GM19238 (cell line): ENCODE results near the gene SLC2A4.

Source experiments
- DNase-seq: peaks from one replicate; pipeline ENCODE4 v3.0.0; 2011; ENCODE audit warnings: low spot score; ENCODE audit not compliant: insufficient read length

The SLC2A4 gene

DNA sequence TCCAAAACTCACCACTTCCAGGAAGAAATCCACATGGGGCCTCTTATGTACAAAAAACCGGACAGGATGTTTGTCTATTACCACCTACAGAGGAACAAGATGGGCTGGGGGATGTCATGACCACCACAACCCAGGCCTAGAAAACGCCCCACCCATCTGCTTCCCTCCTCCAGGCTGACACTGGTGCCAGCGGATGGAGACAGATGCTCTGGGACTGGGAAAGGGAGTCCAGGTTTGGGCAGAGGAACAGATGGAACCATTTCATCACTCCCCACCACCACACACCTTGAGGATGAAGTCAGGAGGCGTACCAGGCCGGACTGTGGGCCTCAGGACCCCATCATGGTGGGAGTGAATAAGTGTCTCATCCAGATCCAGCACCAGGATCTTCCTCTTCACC is 34.7 kb upstream of the SLC2A4 start:
- DNase-seq = no peak

- DNase-seq = no peak
Observed at GRCh38 chr17:7248796-7249195, 32.7 kb upstream of the SLC2A4 start.

DNA sequence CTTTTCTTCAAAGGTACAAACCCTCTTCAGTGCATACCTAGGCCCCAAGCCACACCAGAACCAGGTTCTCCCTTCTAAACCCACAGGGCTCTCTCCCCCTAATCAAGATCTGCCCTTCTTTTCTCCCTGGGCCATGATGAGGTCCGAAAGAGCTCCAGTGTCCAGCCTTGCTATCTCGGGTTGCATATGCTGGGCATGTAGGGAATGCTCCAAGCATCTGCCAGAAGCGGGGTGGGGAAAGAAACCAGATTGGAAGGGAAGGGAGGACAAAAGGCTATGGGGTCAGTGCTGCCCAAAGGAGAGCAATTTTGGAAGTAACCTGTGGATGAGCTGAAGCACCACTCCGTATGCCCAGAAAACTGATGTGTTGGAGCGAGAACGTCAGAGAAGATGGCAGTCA is 32.3 kb upstream of the SLC2A4 start:
- DNase-seq = no peak

DNA sequence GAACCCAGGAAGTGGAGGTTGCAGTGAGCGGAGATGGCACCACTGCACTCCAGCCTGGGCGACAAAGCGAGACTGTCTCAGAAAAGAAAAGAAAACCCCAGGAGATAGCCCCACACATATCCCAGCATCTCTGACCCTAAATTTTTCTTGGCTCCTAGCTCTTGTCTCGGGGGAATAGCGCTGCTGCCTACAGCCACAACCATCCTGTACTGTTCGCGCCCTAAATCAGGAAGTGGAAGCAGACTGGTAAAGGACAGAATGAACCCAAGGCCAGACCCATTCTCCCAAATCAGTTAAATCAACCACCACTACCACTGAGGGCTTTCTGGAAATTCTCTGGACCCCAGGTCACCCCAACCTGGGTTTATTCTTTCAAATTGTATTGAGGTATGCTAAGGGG is 31.7 kb upstream of the SLC2A4 start:
- no peak for DNase-seq

GRCh38 chr17:7250695-7251627 is 30.6 kb upstream of the SLC2A4 start:
- DNase-seq = no peak

DNA sequence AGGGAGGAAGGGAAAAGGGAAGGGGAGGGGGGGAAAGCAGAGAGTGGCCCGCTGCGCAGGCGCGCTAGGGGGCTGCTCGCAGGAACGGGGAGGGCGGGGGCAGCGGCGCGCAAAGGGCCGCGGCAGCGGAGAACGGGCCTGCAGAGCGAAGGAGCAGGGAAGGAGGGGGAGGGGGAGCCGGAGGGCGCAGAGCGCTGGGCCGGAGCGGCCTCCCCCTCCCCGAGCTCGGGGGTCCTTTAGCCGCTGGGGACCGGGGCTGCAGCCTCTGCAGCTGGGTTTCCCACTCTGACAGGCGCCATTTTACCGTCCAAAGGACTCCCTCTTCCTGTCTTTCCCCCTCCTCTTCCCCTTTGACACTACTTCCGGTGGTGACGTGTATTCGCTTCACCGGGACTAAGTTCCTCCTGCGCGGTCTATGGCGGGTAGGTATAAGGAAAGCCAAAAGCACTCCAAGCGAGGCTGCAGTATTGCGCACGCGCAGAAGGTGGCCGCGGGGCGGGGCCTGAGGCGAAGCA is 29.8 kb upstream of the SLC2A4 start, which contains the start of gene CTDNEP1:
Gene CTDNEP1 (minus strand): TSS at position 74 of the 515 bp plus-strand sequence. CDS start 438 bp downstream, outside the sequence.
- peak; percentile 96 for DNase-seq

GRCh38 chr17:7252176-7253043 is 29.1 kb upstream of the SLC2A4 start, which contains the start of gene ELP5:
Gene ELP5 (plus strand): TSS chr17:7252215. CDS start chr17:7252551, 336 bp downstream.
- peak; percentile 91 for DNase-seq

GRCh38 chr17:7253082-7253481 is 28.4 kb upstream of the SLC2A4 start:
- DNase-seq = no peak

DNA sequence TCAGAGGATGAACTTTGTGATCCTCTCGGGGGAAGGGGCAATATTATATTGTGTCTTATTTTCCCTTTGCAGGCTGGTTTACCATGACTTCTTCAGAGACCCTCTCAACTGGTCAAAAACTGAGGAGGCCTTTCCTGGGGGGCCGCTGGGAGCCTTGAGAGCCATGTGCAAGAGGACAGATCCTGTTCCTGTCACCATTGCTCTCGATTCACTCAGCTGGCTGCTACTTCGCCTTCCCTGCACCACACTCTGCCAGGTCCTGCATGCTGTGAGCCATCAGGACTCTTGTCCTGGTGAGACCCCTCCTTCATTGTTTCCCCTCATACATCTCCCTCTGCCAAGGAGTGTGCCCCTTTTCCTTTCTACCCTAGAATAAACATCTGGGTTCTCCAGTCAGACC is 27.0 kb upstream of the SLC2A4 start:
- DNase-seq = no peak

- no peak for DNase-seq
Observed at GRCh38 chr17:7256766-7257456, 24.6 kb upstream of the SLC2A4 start.

- DNase-seq = no peak
Observed at GRCh38 chr17:7258731-7259554, 22.6 kb upstream of the SLC2A4 start.

DNA sequence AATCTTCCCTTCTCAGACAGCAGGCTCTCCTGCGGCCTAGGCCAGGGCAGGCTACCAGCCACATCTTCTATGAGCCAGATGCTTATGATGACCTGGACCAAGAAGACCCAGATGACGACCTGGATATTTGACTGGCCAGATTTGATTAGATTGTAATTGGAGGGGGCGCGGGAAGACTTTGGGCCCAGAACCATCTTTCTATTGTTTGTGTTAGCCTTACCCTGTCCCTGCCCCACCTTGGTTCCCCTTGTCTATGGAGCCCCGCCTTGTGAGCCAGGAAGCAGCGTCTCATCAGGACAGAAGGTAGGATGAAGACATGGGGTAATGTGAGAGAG is 22.0 kb upstream of the SLC2A4 start:
- no peak for DNase-seq

GRCh38 chr17:7260151-7260550 is 21.4 kb upstream of the SLC2A4 start:
- DNase-seq = no peak

GRCh38 chr17:7260651-7261378 is 20.7 kb upstream of the SLC2A4 start:
- peak; percentile 68 for DNase-seq

DNA sequence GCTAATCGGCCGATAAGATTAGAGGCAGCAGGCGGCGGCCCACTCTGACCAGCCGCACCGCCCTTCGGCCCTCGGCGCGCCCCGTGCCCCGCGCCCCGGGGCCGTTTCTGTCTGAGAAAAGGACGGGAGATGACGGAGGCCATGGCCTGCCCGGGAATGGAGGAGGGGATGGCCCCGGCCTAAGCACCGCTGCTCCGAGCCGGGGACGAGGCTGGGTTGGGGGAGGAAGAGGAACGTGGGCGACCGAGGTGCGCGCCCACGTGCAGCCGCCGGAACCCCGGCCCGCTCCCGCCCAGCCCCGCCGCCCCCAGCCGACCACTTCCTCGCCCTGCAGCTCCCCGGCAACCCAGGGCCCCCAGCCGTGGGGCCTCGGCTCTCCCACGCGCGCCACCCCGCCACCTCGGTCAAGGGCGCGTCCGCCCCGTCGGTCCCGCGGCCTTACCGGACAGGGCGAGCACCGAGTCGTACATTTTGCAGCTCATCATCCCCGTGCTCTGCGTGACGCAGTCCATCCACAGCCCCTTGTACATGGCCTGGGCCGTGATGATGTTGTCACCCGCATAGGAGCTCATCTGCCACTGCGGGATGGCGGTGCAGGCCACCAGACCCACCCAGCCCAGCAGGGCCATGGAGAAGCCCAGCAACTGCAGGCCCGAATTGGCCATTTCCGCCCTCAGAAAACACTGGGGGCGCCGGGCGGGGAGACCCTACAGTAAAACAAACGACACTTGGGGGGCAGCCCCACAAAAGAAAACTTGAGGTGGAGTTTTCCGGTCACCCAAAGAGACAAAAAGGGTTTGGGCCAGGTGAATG is 19.9 kb upstream of the SLC2A4 start:
- no peak for DNase-seq

DNA sequence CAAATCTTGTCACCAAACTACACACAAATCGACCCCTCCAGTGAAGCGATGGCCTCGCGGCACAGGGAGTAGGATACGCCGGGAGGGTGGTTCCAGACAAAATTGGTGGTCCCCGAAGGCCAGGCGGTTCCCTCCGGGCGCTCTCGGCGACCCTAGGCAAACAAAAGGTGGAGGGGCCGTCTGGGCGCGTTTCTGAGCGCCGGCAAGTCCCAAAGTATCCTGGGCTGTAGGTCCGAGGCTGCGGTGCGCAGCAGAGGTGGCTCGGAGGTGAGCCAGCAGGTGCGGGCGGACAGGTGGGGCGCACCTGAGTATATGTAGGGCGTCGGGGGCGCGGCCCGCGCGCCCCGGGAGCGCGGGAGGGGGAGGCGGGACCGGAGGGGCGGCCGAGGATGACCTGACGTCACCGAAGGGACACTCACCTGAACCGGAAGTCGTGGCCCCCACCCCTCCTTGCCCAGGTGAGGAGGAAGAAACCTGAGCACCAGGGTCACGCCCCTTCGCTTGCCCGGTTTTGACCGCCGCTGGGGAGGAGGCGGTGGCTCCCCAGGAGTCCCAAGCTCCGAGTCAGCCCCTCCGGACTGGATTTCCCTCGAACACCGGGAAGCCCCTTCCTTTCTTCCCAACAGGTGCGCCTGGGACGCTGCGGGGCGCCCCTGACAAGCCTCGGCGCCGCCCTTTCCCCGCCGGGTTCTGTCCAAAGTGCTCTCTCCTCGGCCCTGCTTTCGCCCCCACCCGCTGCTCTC is 19.2 kb upstream of the SLC2A4 start, which contains the start of gene CLDN7:
Gene CLDN7 (minus strand): TSS at position 287 of the 743 bp plus-strand sequence. CDS start 435 bp downstream, outside the sequence.
- no peak for DNase-seq

- no peak for DNase-seq
Observed at GRCh38 chr17:7262935-7263800, 18.4 kb upstream of the SLC2A4 start.
